Measurements from ENCODE around the gene LGR4. TPM values are rescaled to one million over a fixed set of nuclear protein-coding genes. Genes with fewer than 3 reads are reported as not detected.

The LGR4 gene
- total and polyA plus RNA-seq, 2 of the 13 experiments (the other 11 are each of a cell fraction or from before 2014, with no cell fraction given): 42.1 to 68.7 TPM

DNA sequence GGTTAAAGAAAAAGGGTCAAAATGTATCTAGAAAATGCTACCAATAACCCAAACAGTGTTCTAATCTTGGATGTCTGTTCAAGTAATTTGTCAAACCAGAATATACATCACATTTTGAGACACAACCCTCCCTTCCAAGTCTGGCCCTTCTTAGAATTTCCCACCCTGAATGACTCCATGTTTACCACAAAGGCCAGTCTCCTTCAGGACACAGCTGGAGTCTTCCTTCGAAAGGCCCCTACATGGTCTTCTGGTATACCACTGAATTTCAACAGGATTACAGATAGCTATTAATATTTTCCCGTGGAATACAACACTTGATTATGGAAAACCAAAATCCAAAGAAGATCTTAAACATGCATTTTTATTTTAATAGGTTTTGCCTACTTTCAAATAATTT lies 119.8 kb downstream of the LGR4 start:
- Histone ChIP-seq H4K20me1 (ENCODE audit: insufficient read depth, low read length) (no peaks in the 10 kb centered on the region), H3K36me3 (replicated peaks in 1 of 2; ENCODE audit: control insufficient read depth in 1 of 2, insufficient read depth in 2 of 2, low read length in 2 of 2) (peaks cover 0 to 2% of the 10 kb centered on the region in 2 experiments; a peak in 1 of 5 replicates), H3K27me3 (ENCODE audit: control insufficient read depth in 1 of 2, insufficient read depth in 2 of 2, low read length in 2 of 2) (no peaks in the 10 kb centered on the region), H3K27ac (ENCODE audit: extremely low read length, insufficient read depth, low read length) (no peak overlapping the region), H3K9ac (ENCODE audit: insufficient read depth, low read depth, low read length) (no peak overlapping the region), H2AFZ (ENCODE audit: low read length) (no peak overlapping the region), H3K4me1 (ENCODE audit: insufficient read depth, low read length) (peaks cover 50% of the 10 kb centered on the region), H3K9me3 (ENCODE audit: low read length) (no peaks in the 10 kb centered on the region), H3K79me2 (ENCODE audit: insufficient read depth, low read length) (peaks cover 3% of the 10 kb centered on the region), H3K4me3 (replicated peaks in 1 of 3; ENCODE audit: insufficient read depth in 1 of 3, low read depth in 2 of 3, low read length in 3 of 3) (no peak overlapping the region), H3K4me2 (ENCODE audit: low read depth, low read length) (no peak overlapping the region)
- FAIRE-seq (no peak), DNase-seq (ENCODE audit: low spot score) (no peak), ATAC-seq (no peak)
- BruUV-seq (replicated peaks): no TSS peak
- intact Hi-C loops (cut with micrococcal nuclease; ENCODE audit: unreplicated experiment): no loop called here
- POLR2A ChIA-PET: no interaction called here
- in situ Hi-C loops (cut with HindIII; ENCODE audit: extremely low pct_ligation_motif_present, low pct_unique_long_range_greater_than_20kb): no loop called here
- WGBS (ENCODE audit: low lambda C conversion rate): 95% methylated on average over 2 of the region's 2 CpGs
- CTCF ChIA-PET (ENCODE audit: low intra/inter-chr PET ratio, low total read pairs): no interaction called here
- TF ChIP-seq, protein P1, sequence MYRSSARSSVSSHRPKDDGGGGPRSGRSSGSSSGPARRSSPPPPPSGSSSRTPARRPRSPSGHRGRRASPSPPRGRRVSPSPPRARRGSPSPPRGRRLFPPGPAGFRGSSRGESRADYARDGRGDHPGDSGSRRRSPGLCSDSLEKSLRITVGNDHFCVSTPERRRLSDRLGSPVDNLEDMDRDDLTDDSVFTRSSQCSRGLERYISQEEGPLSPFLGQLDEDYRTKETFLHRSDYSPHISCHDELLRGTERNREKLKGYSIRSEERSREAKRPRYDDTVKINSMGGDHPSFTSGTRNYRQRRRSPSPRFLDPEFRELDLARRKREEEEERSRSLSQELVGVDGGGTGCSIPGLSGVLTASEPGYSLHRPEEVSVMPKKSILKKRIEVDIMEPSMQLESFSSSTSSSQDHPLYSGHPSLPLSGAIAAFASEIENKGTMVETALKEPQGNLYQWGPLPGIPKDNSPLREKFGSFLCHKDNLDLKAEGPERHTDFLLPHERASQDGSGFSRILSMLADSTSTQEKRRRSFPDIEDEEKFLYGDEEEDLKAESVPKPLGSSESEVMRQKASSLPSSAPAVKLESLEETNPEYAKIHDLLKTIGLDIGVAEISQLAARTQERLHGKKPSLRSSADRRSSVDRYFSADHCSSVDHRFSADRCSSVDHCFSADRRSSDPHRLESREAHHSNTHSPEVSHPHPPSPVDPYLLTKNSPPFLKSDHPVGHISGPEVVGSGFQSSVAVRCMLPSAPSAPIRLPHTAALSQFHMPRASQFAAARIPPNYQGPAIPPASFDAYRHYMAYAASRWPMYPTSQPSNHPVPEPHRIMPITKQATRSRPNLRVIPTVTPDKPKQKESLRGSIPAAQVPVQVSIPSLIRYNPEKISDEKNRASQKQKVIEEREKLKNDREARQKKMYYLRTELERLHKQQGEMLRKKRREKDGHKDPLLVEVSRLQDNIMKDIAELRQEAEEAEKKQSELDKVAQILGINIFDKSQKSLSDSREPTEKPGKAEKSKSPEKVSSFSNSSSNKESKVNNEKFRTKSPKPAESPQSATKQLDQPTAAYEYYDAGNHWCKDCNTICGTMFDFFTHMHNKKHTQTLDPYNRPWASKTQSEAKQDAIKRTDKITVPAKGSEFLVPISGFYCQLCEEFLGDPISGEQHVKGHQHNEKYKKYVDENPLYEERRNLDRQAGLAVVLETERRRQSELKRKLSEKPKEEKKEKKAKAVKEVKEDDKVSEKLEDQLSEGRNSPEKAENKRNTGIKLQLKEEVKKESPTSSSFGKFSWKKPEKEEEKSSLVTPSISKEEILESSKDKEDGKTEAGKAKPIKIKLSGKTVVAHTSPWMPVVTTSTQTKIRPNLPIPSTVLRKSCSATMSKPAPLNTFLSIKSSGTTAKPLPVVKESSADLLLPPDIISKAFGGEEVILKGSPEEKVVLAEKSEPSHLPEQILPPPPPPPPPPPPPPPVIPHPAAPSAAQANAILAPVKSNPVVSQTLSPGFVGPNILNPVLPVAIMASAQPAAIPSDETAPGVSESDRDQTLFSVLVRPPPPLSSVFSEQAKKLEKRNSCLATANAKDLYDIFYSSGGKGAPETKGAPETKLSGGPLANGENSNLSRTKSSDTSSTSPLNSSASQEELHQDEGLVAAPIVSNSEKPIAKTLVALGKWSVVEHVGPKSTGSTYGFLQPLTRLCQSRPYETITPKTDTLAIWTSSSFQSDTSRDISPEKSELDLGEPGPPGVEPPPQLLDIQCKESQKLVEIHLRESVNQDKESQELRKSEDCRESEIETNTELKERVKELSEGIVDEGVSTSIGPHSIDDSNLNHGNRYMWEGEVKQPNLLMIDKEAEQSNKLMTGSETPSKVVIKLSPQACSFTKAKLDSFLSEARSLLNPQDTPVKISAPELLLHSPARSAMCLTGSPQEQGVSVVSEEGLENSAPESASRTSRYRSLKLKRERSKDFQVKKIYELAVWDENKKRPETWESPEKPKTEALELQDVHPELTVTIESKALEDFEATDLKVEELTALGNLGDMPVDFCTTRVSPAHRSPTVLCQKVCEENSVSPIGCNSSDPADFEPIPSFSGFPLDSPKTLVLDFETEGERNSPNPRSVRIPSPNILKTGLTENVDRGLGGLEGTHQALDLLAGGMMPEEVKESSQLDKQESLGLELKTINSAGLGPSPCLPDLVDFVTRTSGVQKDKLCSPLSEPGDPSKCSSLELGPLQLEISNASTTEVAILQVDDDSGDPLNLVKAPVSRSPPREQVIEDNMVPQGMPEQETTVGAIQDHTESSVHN (CRISPR knock-in tag; IDR thresholded peaks at IDR 0.05): no peak
- no peak for TF ChIP-seq ZMYM2 (CRISPR knock-in tag; IDR thresholded peaks at IDR 0.05)
- TF ChIP-seq, protein P2, sequence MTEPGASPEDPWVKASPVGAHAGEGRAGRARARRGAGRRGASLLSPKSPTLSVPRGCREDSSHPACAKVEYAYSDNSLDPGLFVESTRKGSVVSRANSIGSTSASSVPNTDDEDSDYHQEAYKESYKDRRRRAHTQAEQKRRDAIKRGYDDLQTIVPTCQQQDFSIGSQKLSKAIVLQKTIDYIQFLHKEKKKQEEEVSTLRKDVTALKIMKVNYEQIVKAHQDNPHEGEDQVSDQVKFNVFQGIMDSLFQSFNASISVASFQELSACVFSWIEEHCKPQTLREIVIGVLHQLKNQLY (CRISPR knock-in tag; IDR thresholded peaks at IDR 0.05): no peak
- no peak for TF ChIP-seq GATA4 (IDR thresholded peaks at IDR 0.05; ENCODE audit: borderline replicate concordance, low read depth)
- TF ChIP-seq, protein P3, sequence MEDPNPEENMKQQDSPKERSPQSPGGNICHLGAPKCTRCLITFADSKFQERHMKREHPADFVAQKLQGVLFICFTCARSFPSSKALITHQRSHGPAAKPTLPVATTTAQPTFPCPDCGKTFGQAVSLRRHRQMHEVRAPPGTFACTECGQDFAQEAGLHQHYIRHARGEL (CRISPR knock-in tag; IDR thresholded peaks at IDR 0.05): no peak
- TF ChIP-seq, protein P4, sequence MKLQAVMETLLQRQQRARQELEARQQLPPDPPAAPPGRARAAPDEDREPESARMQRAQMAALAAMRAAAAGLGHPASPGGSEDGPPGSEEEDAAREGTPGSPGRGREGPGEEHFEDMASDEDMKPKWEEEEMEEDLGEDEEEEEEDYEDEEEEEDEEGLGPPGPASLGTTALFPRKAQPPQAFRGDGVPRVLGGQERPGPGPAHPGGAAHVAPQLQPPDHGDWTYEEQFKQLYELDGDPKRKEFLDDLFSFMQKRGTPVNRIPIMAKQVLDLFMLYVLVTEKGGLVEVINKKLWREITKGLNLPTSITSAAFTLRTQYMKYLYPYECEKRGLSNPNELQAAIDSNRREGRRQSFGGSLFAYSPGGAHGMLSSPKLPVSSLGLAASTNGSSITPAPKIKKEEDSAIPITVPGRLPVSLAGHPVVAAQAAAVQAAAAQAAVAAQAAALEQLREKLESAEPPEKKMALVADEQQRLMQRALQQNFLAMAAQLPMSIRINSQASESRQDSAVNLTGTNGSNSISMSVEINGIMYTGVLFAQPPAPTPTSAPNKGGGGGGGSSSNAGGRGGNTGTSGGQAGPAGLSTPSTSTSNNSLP (IDR thresholded peaks at IDR 0.05; ENCODE audit: low read depth, low read length): no peak
- no peak for TF ChIP-seq ZNF430 (CRISPR knock-in tag; IDR thresholded peaks at IDR 0.05)
- no peak for TF ChIP-seq GATAD2A (CRISPR knock-in tag; IDR thresholded peaks at IDR 0.05)
- TF ChIP-seq, protein P5, sequence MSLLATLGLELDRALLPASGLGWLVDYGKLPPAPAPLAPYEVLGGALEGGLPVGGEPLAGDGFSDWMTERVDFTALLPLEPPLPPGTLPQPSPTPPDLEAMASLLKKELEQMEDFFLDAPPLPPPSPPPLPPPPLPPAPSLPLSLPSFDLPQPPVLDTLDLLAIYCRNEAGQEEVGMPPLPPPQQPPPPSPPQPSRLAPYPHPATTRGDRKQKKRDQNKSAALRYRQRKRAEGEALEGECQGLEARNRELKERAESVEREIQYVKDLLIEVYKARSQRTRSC (CRISPR knock-in tag; IDR thresholded peaks at IDR 0.05; ENCODE audit: low read depth): no peak
- TF ChIP-seq ZNF225 (CRISPR knock-in tag; IDR thresholded peaks at IDR 0.05): no peak
- TF ChIP-seq ZNF20 (CRISPR knock-in tag; IDR thresholded peaks at IDR 0.05): no peak
- TF ChIP-seq MTA1 (CRISPR knock-in tag; IDR thresholded peaks at IDR 0.05; ENCODE audit: borderline replicate concordance): no peak

Data from HepG2 (cell line).